ENCODE measurements around the gene ASB2.

DNA sequence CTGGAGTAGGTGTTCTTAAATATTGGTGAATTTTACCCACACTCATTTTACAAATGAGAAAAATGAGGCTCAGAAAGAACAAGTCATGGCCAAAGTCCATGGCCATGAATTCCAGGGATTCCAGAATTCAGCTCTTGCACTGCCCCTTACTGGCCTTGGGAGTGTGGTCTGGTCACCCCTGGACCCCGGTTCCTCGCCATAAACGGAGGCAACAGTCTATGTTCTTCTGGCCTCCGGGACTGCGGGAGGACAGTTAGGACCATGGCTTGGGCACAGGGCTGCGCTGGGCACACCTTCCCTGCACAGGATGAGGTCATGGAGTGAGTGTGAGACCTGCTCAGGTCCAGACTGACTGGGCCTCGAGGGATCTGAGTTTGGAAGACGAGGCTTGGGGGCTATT is 27.6 kb upstream of the ASB2 start:
- TF ChIP-seq, protein P1, sequence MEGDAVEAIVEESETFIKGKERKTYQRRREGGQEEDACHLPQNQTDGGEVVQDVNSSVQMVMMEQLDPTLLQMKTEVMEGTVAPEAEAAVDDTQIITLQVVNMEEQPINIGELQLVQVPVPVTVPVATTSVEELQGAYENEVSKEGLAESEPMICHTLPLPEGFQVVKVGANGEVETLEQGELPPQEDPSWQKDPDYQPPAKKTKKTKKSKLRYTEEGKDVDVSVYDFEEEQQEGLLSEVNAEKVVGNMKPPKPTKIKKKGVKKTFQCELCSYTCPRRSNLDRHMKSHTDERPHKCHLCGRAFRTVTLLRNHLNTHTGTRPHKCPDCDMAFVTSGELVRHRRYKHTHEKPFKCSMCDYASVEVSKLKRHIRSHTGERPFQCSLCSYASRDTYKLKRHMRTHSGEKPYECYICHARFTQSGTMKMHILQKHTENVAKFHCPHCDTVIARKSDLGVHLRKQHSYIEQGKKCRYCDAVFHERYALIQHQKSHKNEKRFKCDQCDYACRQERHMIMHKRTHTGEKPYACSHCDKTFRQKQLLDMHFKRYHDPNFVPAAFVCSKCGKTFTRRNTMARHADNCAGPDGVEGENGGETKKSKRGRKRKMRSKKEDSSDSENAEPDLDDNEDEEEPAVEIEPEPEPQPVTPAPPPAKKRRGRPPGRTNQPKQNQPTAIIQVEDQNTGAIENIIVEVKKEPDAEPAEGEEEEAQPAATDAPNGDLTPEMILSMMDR (IDR thresholded peaks at IDR 0.05; ENCODE audit: insufficient read depth, low read length), result no peak
- TF ChIP-seq, protein P2, sequence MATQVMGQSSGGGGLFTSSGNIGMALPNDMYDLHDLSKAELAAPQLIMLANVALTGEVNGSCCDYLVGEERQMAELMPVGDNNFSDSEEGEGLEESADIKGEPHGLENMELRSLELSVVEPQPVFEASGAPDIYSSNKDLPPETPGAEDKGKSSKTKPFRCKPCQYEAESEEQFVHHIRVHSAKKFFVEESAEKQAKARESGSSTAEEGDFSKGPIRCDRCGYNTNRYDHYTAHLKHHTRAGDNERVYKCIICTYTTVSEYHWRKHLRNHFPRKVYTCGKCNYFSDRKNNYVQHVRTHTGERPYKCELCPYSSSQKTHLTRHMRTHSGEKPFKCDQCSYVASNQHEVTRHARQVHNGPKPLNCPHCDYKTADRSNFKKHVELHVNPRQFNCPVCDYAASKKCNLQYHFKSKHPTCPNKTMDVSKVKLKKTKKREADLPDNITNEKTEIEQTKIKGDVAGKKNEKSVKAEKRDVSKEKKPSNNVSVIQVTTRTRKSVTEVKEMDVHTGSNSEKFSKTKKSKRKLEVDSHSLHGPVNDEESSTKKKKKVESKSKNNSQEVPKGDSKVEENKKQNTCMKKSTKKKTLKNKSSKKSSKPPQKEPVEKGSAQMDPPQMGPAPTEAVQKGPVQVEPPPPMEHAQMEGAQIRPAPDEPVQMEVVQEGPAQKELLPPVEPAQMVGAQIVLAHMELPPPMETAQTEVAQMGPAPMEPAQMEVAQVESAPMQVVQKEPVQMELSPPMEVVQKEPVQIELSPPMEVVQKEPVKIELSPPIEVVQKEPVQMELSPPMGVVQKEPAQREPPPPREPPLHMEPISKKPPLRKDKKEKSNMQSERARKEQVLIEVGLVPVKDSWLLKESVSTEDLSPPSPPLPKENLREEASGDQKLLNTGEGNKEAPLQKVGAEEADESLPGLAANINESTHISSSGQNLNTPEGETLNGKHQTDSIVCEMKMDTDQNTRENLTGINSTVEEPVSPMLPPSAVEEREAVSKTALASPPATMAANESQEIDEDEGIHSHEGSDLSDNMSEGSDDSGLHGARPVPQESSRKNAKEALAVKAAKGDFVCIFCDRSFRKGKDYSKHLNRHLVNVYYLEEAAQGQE (IDR thresholded peaks at IDR 0.05; ENCODE audit: insufficient replicate concordance, low read depth), result no peak

Measured in HL-60 (cell line).